Measurements from ENCODE around the gene CPED1.
"Not testable (repeated sequence)": the region's sequence is repeated elsewhere in the genome, so short reads cannot be mapped to it uniquely, and the experiment has no call there.

GRCh38 chr7:121059979-121060509 lies 71.5 kb downstream of the CPED1 start:
- TF ChIP-seq, protein P1, sequence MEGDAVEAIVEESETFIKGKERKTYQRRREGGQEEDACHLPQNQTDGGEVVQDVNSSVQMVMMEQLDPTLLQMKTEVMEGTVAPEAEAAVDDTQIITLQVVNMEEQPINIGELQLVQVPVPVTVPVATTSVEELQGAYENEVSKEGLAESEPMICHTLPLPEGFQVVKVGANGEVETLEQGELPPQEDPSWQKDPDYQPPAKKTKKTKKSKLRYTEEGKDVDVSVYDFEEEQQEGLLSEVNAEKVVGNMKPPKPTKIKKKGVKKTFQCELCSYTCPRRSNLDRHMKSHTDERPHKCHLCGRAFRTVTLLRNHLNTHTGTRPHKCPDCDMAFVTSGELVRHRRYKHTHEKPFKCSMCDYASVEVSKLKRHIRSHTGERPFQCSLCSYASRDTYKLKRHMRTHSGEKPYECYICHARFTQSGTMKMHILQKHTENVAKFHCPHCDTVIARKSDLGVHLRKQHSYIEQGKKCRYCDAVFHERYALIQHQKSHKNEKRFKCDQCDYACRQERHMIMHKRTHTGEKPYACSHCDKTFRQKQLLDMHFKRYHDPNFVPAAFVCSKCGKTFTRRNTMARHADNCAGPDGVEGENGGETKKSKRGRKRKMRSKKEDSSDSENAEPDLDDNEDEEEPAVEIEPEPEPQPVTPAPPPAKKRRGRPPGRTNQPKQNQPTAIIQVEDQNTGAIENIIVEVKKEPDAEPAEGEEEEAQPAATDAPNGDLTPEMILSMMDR (IDR thresholded peaks at IDR 0.05): not testable (repeated sequence)
- TF ChIP-seq POLR2AphosphoS5, POLR2A (IDR thresholded peaks at IDR 0.05): not testable (repeated sequence)

All from upper lobe of left lung (tissue), 4 donors.